PC-9 (cell line): ENCODE data around the gene OSGIN1. TPM values are rescaled to one million over a fixed set of nuclear protein-coding genes. Genes with fewer than 3 reads are reported as not detected.

Experiments
- BruUV-seq: library from RNA; stranded (reverse); fragments of 400-500 nt; replicated peaks from 2 replicates; lab custom pipeline; 2021; lab: Mats Ljungman, UMichigan
- CTCF ChIA-PET: fragments of 300-600 bp; sonication (Branson Sonifier 250); formaldehyde crosslinking; loops from one replicate; lab custom pipeline; 2022; ENCODE audit warnings: antibody characterized with exemption; lab: Charles Lee
- POLR2A ChIA-PET: fragments of 300-600 bp; sonication (Branson Sonifier 250); formaldehyde crosslinking; loops from one replicate; lab custom pipeline; 2022; ENCODE audit warnings: antibody characterized with exemption; ENCODE audit not compliant: unreplicated experiment; lab: Charles Lee
- DNase-seq, 2 experiments: peaks; one replicate each; pipeline versions ENCODE4 v3.0.0 to v3.0.0-alpha.2; 2015 to 2022; ENCODE audit warnings: mixed read lengths in 1 of 2
- H2AFZ ChIP-seq: fragments of 200-600 bp; sonication (generic); 2 replicates; pipeline ENCODE4 v1.8.1; 2017; ENCODE audit warnings: antibody characterized with exemption
- H3F3A ChIP-seq: fragments of 200-600 bp; sonication (generic); 2 replicates; pipeline ENCODE4 v1.8.1; 2017; ENCODE audit warnings: antibody characterized with exemption, mild to moderate bottlenecking, low read depth; ENCODE audit not compliant: insufficient read depth
- H3K27ac ChIP-seq: fragments of 200-600 bp; sonication (generic); 2 replicates; pipeline ENCODE4 v1.6.1; 2016; ENCODE audit warnings: mixed run types
- H3K27me3 ChIP-seq: fragments of 200-600 bp; sonication (generic); 2 replicates; pipeline ENCODE4 v1.6.1; 2016; ENCODE audit warnings: low read depth, mixed run types; ENCODE audit not compliant: insufficient read depth
- H3K36me3 ChIP-seq: fragments of 200-600 bp; sonication (generic); 2 replicates; pipeline ENCODE4 v1.6.1; 2016; ENCODE audit warnings: low read depth, mixed run types
- H3K4me1 ChIP-seq: fragments of 200-600 bp; sonication (generic); replicated peaks from 2 replicates; pipeline ENCODE4 v1.6.1; 2016; ENCODE audit warnings: mixed run types; ENCODE audit not compliant: insufficient read depth
- H3K4me2 ChIP-seq: fragments of 200-600 bp; sonication (generic); 2 replicates; pipeline ENCODE4 v1.6.1; 2017; ENCODE audit warnings: mixed run types
- H3K4me3 ChIP-seq: fragments of 200-600 bp; sonication (generic); 2 replicates; pipeline ENCODE4 v1.6.1; 2016; ENCODE audit warnings: mixed run types
- H3K79me2 ChIP-seq: fragments of 200-600 bp; sonication (generic); 2 replicates; pipeline ENCODE4 v1.6.1; 2017; ENCODE audit warnings: low read depth, mixed run types
- H3K9me2 ChIP-seq: fragments of 200-600 bp; sonication (generic); 2 replicates; pipeline ENCODE4 v1.8.1; 2017; ENCODE audit warnings: mild to moderate bottlenecking; ENCODE audit not compliant: insufficient read depth
- H3K9me3 ChIP-seq: fragments of 200-600 bp; sonication (generic); 2 replicates; pipeline ENCODE4 v1.8.1; 2016; ENCODE audit warnings: low read depth; ENCODE audit not compliant: insufficient read depth
- H4K20me1 ChIP-seq: fragments of 200-600 bp; sonication (generic); 2 replicates; pipeline ENCODE4 v1.8.1; 2017; ENCODE audit not compliant: insufficient read depth
- CTCF ChIP-seq: fragments of 200-600 bp; sonication (generic); conservative IDR thresholded peaks from 2 replicates; pipeline ENCODE4 v1.6.1; 2017; ENCODE audit warnings: mixed run types, antibody characterized with exemption, mild to moderate bottlenecking, moderate library complexity
- EZH2 ChIP-seq: fragments of 200-600 bp; sonication (generic); IDR thresholded peaks from 2 replicates; pipeline ENCODE4 v1.8.0; 2017; ENCODE audit warnings: antibody characterized with exemption, low read depth
- intact Hi-C: fragments of 100-400 bp; cut with micrococcal nuclease; formaldehyde crosslinking; loops from one replicate; pipeline ENCODE4 v1.10.0; 2022; ENCODE audit not compliant: unreplicated experiment
- total RNA-seq: library from RNA; stranded (reverse); gene quantifications from 2 replicates; pipeline ENCODE4 v1.2.3, GENCODE V29; 2021

The OSGIN1 gene
- total RNA-seq, 1 experiment from 2014 or later = 44.8 TPM

- Histone ChIP-seq H3K9me2 (no peaks in the 10 kb centered on the region), H3K4me3 (no peak overlapping the region), H2AFZ (no peak overlapping the region), H4K20me1 (peaks cover 29% of the 10 kb centered on the region), H3K27ac (no peak overlapping the region), H3K79me2 (peaks cover 26% of the 10 kb centered on the region), H3K4me2 (no peak overlapping the region), H3F3A (peaks cover 12% of the 10 kb centered on the region; the same call in 1 of the 2 replicates), H3K9me3 (no peaks in the 10 kb centered on the region), H3K36me3 (no peaks in the 10 kb centered on the region), H3K4me1 (peaks cover 22% of the 10 kb centered on the region), H3K27me3 (no peaks in the 10 kb centered on the region)
- no peak for DNase-seq
- intact Hi-C loops = loop anchor here (5.0 to 10.0 kb wide), 4 partner anchors 127 to 666 kb away; partner anchors contain the start of genes COTL1 and MEAK7
- TF ChIP-seq CTCF = no peak
- TF ChIP-seq EZH2 = no peak
- ChIA-PET CTCF (no interaction called here), POLR2A (interaction anchor here (0.6 kb wide), 1 partner anchor 24 kb away, joined by 4 read pairs; no protein-coding TSS in a partner anchor)
- no TSS peak for BruUV-seq
Measured at GRCh38 chr16:83951544-83951943, 1.5 kb upstream of the OSGIN1 start.

- no peaks in the 10 kb centered on the region for H3K9me3 ChIP-seq
- H2AFZ ChIP-seq = peak overlapping the region; percentile 69; the same call in 1 of the 2 replicates
- DNase-seq = peak in 1 of 2 experiments; percentile 66
- H3K9me2 ChIP-seq = no peaks in the 10 kb centered on the region
- peak overlapping the region; percentile 94 for H3K4me2 ChIP-seq
- peaks cover 22% of the 10 kb centered on the region for H3K4me1 ChIP-seq
- intact Hi-C loops = loop anchor here (2.0 to 10.0 kb wide), 5 partner anchors 62 to 665 kb away; partner anchors contain the start of genes COTL1 and MEAK7
- H3K36me3 ChIP-seq = no peaks in the 10 kb centered on the region
- ChIA-PET POLR2A (no interaction called here), CTCF (interaction anchor here (0.5 kb wide), 1 partner anchor 143 kb away, joined by 4 read pairs; no protein-coding TSS in a partner anchor)
- peaks cover 30% of the 10 kb centered on the region for H3K79me2 ChIP-seq
- peaks cover 12% of the 10 kb centered on the region; the same call in 1 of the 2 replicates for H3F3A ChIP-seq
- no peaks in the 10 kb centered on the region for H3K27me3 ChIP-seq
- H3K4me3 ChIP-seq = peak overlapping the region; percentile 87; the same call in 1 of the 2 replicates
- peak overlapping the region; percentile 91 for H3K27ac ChIP-seq
- peaks cover 34% of the 10 kb centered on the region for H4K20me1 ChIP-seq
- TSS peak; percentile 83 for BruUV-seq
- TF ChIP-seq CTCF = no peak
- TF ChIP-seq EZH2 = no peak
Measured at GRCh38 chr16:83952587-83952939, 477 bp upstream of the OSGIN1 start.

- Histone ChIP-seq H3K9me2 (no peaks in the 10 kb centered on the region), H3K4me2 (peak overlapping the region; percentile 94), H3K9me3 (no peaks in the 10 kb centered on the region), H3K79me2 (peaks cover 30% of the 10 kb centered on the region), H3F3A (peaks cover 12% of the 10 kb centered on the region; the same call in 1 of the 2 replicates), H3K27me3 (no peaks in the 10 kb centered on the region), H4K20me1 (peaks cover 34% of the 10 kb centered on the region), H3K36me3 (no peaks in the 10 kb centered on the region), H2AFZ (peak overlapping the region; percentile 69; the same call in 1 of the 2 replicates), H3K27ac (peak overlapping the region; percentile 91), H3K4me1 (peaks cover 22% of the 10 kb centered on the region), H3K4me3 (peak overlapping the region; percentile 87)
- intact Hi-C loops = loop anchor here (1.0 to 10.0 kb wide), 6 partner anchors 28 to 663 kb away; partner anchors contain the start of genes COTL1 and MEAK7
- DNase-seq = peak; percentile 27 to 67
- BruUV-seq = TSS peak; percentile 60
- ChIA-PET POLR2A (interaction anchor here (0.9 kb wide), 1 partner anchor 60 kb away, joined by 31 read pairs; no protein-coding TSS in a partner anchor), CTCF (interaction anchor here (0.7 to 2.0 kb wide), 5 partner anchors 27 to 111 kb away, joined by 3 to 13 read pairs (median 5); no protein-coding TSS in a partner anchor)
- TF ChIP-seq EZH2 (no peak), CTCF (peak; percentile 75)
Measured at GRCh38 chr16:83953796-83954576, 946 bp downstream of the OSGIN1 start.
